ENCODE data around the gene DSP.

Gene DSP

DNA sequence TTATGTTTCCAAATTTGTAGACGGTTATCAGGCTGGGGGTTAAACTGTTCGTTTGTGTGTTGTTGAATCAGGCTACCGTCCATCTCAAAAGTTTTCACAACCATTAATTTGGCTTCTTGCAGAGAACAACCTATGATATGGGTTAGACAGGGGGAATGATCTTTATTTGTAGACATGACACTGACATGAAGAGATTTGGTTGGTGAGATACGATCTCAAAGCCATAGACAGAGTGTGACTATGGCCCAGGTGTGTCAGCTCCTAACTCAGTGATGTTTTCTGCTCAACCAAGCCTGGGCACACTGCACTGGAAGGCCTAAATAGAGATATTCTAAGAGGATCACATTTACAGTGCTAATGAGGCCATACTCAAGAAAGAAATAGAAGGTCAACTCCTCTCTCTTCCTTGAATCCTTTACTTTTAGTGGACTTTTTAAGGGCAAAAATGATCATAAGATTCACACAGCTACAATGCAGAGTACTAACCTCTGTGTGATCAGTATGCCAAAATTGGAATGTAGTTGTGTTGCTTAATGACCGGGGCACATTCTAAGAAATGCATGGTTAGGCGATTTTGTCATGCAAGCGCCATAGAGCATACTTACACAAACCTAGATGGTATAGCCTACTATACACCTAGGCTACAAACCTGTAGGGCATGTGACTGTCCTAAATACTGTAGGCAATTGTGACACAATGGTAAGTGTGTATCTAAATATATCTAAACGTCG, 30.9 kb downstream of the DSP start:
- no peak for TF ChIP-seq Cebpa-rat (IDR thresholded peaks at IDR 0.05)
- no peaks in the 10 kb centered on the region for H3K9me3 ChIP-seq
- H3K9ac ChIP-seq, result no peak overlapping the region
- no peaks in the 10 kb centered on the region for H3K36me3 ChIP-seq
- H3K27ac ChIP-seq, result no peak overlapping the region
- H3K27me3 ChIP-seq, result no peaks in the 10 kb centered on the region
- H3K4me2 ChIP-seq, result no peak overlapping the region
- H3K4me3 ChIP-seq, result no peak overlapping the region
- H4K20me1 ChIP-seq, result no peaks in the 10 kb centered on the region
- no peaks in the 10 kb centered on the region for H3K4me1 ChIP-seq

GRCh38 chr6:7574500-7574899, 33.0 kb downstream of the DSP start:
- H3K36me3 ChIP-seq, result no peaks in the 10 kb centered on the region
- no peaks in the 10 kb centered on the region for H4K20me1 ChIP-seq
- H3K9ac ChIP-seq, result no peak overlapping the region
- H3K4me3 ChIP-seq, result no peak overlapping the region
- no peak for TF ChIP-seq Cebpa-rat (IDR thresholded peaks at IDR 0.05)
- no peaks in the 10 kb centered on the region for H3K9me3 ChIP-seq
- H3K4me2 ChIP-seq, result no peak overlapping the region
- no peaks in the 10 kb centered on the region for H3K4me1 ChIP-seq
- no peak overlapping the region for H3K27ac ChIP-seq
- H3K27me3 ChIP-seq, result no peaks in the 10 kb centered on the region

- no peak overlapping the region for H3K4me2 ChIP-seq
- no peak overlapping the region for H3K27ac ChIP-seq
- no peaks in the 10 kb centered on the region for H3K9me3 ChIP-seq
- H4K20me1 ChIP-seq, result no peaks in the 10 kb centered on the region
- H3K36me3 ChIP-seq, result no peaks in the 10 kb centered on the region
- H3K4me3 ChIP-seq, result no peak overlapping the region
- no peaks in the 10 kb centered on the region for H3K4me1 ChIP-seq
- no peak overlapping the region for H3K9ac ChIP-seq
- no peak for TF ChIP-seq Cebpa-rat (IDR thresholded peaks at IDR 0.05)
- no peaks in the 10 kb centered on the region for H3K27me3 ChIP-seq
Measured at GRCh38 chr6:7578516-7578915, 37.0 kb downstream of the DSP start.

DNA sequence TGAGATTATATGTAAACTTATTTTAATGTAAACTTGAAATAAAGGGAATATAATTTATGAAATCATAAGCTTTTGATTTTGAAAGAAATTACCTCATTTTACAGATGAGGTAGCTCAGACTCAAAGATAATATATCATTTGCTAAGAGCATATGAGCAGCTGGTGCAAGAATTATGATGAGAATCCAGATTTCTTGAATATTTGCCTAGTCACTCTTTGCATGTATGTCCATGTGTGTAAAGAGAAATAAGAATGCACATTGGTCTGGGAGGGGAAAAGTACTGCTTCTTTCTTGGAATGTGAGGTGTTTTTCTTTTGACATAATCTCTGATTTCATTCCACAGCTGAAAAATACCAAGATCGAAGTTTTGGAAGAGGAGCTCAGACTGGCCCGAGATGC, 37.5 kb downstream of the DSP start:
- H3K27me3 ChIP-seq, result no peaks in the 10 kb centered on the region
- H3K9me3 ChIP-seq, result no peaks in the 10 kb centered on the region
- H3K36me3 ChIP-seq, result no peaks in the 10 kb centered on the region
- H3K9ac ChIP-seq, result no peak overlapping the region
- H3K4me1 ChIP-seq, result no peaks in the 10 kb centered on the region
- H3K27ac ChIP-seq, result no peak overlapping the region
- no peak for TF ChIP-seq Cebpa-rat (IDR thresholded peaks at IDR 0.05)
- H4K20me1 ChIP-seq, result no peaks in the 10 kb centered on the region
- no peak overlapping the region for H3K4me3 ChIP-seq
- no peak overlapping the region for H3K4me2 ChIP-seq

GRCh38 chr6:7579851-7580250, 38.4 kb downstream of the DSP start:
- TF ChIP-seq Cebpa-rat (IDR thresholded peaks at IDR 0.05), result no peak
- Histone ChIP-seq H3K9ac (no peak overlapping the region), H3K27ac (no peak overlapping the region), H3K36me3 (no peaks in the 10 kb centered on the region), H3K4me1 (no peaks in the 10 kb centered on the region), H3K4me2 (no peak overlapping the region), H3K4me3 (no peak overlapping the region), H3K27me3 (no peaks in the 10 kb centered on the region), H3K9me3 (no peaks in the 10 kb centered on the region), H4K20me1 (no peaks in the 10 kb centered on the region)

GRCh38 chr6:7580537-7580926, 39.1 kb downstream of the DSP start:
- H3K36me3 ChIP-seq, result no peaks in the 10 kb centered on the region
- no peak overlapping the region for H3K4me3 ChIP-seq
- no peaks in the 10 kb centered on the region for H4K20me1 ChIP-seq
- no peaks in the 10 kb centered on the region for H3K27me3 ChIP-seq
- no peak for TF ChIP-seq Cebpa-rat (IDR thresholded peaks at IDR 0.05)
- H3K4me2 ChIP-seq, result no peak overlapping the region
- no peak overlapping the region for H3K27ac ChIP-seq
- no peak overlapping the region for H3K9ac ChIP-seq
- no peaks in the 10 kb centered on the region for H3K9me3 ChIP-seq
- no peaks in the 10 kb centered on the region for H3K4me1 ChIP-seq

DNA sequence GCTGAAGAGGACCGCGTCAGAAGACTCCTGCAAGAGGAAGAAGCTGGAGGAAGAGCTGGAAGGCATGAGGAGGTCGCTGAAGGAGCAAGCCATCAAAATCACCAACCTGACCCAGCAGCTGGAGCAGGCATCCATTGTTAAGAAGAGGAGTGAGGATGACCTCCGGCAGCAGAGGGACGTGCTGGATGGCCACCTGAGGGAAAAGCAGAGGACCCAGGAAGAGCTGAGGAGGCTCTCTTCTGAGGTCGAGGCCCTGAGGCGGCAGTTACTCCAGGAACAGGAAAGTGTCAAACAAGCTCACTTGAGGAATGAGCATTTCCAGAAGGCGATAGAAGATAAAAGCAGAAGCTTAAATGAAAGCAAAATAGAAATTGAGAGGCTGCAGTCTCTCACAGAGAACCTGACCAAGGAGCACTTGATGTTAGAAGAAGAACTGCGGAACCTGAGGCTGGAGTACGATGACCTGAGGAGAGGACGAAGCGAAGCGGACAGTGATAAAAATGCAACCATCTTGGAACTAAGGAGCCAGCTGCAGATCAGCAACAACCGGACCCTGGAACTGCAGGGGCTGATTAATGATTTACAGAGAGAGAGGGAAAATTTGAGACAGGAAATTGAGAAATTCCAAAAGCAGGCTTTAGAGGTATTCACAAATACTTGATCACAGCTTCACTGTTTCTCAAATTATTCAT, 39.6 kb downstream of the DSP start:
- Histone ChIP-seq H3K4me1 (no peaks in the 10 kb centered on the region), H3K4me2 (no peak overlapping the region), H3K36me3 (no peaks in the 10 kb centered on the region), H3K27ac (no peak overlapping the region), H3K27me3 (no peaks in the 10 kb centered on the region), H3K9me3 (no peaks in the 10 kb centered on the region), H4K20me1 (no peaks in the 10 kb centered on the region), H3K4me3 (no peak overlapping the region), H3K9ac (no peak overlapping the region)
- TF ChIP-seq Cebpa-rat (IDR thresholded peaks at IDR 0.05), result no peak

- Histone ChIP-seq H3K4me3 (no peak overlapping the region), H3K4me2 (no peak overlapping the region), H3K9ac (no peak overlapping the region), H3K36me3 (no peaks in the 10 kb centered on the region), H3K27ac (no peak overlapping the region), H4K20me1 (peaks cover 2% of the 10 kb centered on the region), H3K4me1 (0 out of 2 replicates have a peak, but pooled peaks cover 8% of the 10 kb centered on the region), H3K9me3 (no peaks in the 10 kb centered on the region), H3K27me3 (no peaks in the 10 kb centered on the region)
- no peak for TF ChIP-seq Cebpa-rat (IDR thresholded peaks at IDR 0.05)
Measured at GRCh38 chr6:7585287-7585930, 43.9 kb downstream of the DSP start.

DNA sequence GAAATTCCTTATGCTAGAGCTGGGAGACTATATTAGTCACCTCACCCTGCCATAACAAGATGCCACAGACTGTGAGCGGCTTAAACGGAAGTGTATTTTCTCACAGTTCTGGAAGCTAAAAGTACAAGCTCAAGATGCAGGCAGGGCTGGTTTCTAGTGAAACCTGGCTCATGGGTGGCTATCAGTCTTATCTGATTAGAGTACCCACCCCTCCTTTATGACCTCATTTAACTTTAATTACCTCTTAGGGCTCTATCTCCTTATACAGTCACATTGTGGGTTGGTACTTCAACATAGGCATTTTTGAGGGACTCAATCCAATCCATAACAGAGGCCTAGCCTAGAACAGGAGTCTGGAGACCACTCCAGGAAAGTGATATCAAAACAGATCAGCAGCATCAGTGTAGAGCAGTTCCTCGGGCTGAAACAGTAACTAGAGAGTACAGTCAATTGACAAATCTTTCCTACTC, 46.2 kb downstream of the DSP start:
- H3K9me3 ChIP-seq, result no peaks in the 10 kb centered on the region
- peaks cover 28% of the 10 kb centered on the region for H3K4me1 ChIP-seq
- no peaks in the 10 kb centered on the region for H3K27me3 ChIP-seq
- TF ChIP-seq Cebpa-rat (IDR thresholded peaks at IDR 0.05), result no peak
- H3K4me3 ChIP-seq, result no peak overlapping the region
- H3K36me3 ChIP-seq, result peaks cover 3% of the 10 kb centered on the region; the same call in 1 of the 2 replicates
- H3K4me2 ChIP-seq, result no peak overlapping the region
- H4K20me1 ChIP-seq, result peaks cover 25% of the 10 kb centered on the region
- H3K27ac ChIP-seq, result no peak overlapping the region
- H3K9ac ChIP-seq, result no peak overlapping the region

- no peak for TF ChIP-seq Cebpa-rat (IDR thresholded peaks at IDR 0.05)
- peaks cover 10% of the 10 kb centered on the region; the same call in 1 of the 2 replicates for H3K36me3 ChIP-seq
- H3K27ac ChIP-seq, result no peak overlapping the region
- no peaks in the 10 kb centered on the region for H3K27me3 ChIP-seq
- H3K4me1 ChIP-seq, result peaks cover 29% of the 10 kb centered on the region
- no peaks in the 10 kb centered on the region for H3K9me3 ChIP-seq
- no peak overlapping the region for H3K4me2 ChIP-seq
- no peak overlapping the region for H3K9ac ChIP-seq
- H3K4me3 ChIP-seq, result no peak overlapping the region
- H4K20me1 ChIP-seq, result peaks cover 33% of the 10 kb centered on the region
Measured at GRCh38 chr6:7588506-7588905, 47.0 kb downstream of the DSP start.

Data from BLaER1 (cell line).